ENCODE data around the gene PTRHD1. TPM values are rescaled to one million over a fixed set of nuclear protein-coding genes. Genes with fewer than 3 reads are reported as not detected.
"Not testable (repeated sequence)": the region's sequence is repeated elsewhere in the genome, so short reads cannot be mapped to it uniquely, and the experiment has no call there.

The PTRHD1 gene, protein sequence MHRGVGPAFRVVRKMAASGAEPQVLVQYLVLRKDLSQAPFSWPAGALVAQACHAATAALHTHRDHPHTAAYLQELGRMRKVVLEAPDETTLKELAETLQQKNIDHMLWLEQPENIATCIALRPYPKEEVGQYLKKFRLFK
- 10 to 100 TPM; 25.4 to 25.5 TPM for total RNA-seq

DNA sequence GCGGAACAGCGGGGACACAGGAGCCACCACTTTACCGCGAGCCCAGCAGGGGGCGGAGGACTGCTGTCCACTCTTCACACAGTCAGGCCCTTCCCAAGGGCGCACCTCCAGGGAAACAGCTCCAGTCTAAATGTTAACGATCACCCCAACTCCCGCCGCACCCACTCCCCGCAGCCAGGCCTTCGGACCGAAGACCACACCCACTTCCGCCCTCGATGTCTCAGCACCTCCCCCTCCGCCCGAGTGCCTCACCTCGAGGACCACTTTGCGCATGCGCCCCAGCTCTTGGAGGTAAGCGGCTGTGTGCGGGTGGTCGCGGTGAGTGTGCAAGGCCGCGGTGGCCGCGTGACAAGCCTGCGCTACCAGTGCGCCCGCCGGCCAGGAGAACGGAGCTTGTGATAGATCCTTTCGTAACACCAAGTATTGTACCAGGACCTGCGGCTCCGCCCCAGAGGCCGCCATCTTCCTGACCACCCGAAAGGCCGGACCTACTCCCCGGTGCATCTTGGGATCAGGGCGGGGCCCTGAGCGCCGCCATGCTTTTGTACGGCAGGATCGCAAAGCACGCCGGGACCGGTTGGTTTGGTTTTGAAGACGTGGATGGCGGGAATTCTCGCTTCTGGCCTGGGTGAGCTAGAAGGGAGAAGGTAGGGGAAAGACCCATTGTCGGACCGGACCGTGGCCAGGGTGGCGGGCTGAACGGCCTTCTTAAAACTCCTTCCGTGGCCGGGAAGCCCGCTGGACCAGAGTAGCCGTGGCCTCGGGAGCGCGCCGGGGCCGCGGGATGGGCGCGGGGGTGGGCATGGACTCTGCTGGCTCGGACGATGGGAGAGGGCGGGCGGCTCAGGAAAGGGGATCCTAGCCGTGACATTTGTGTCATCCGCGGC, at the start of gene PTRHD1, which contains the start of gene CENPO:
TSS of gene PTRHD1 (minus strand) at position 518 of the 887 bp plus-strand sequence. CDS start at position 504, 14 bp downstream.
TSS of gene CENPO (plus strand) at position 552 of the 887 bp plus-strand sequence. CDS start 495 bp downstream, outside the sequence.
- Mint-ChIP-seq H3K9me3 (no peaks in the 10 kb centered on the region), H3K27me3 (no peaks in the 10 kb centered on the region), H3K36me3 (ENCODE audit: low read depth) (peaks cover 48% of the 10 kb centered on the region), H3K4me3 (peak within 1 kb of the TSS; percentile 96), H3K27ac (peak within 1 kb of the TSS; percentile 98), H3K4me1 (peaks cover 53% of the 10 kb centered on the region)
- POLR2A ChIA-PET, result interaction anchor here (0.6 to 2.3 kb wide), 27 partner anchors 11 to 867 kb away, joined by 3 to 19 read pairs (median 5); partner anchors contain the start of genes ADCY3, ITSN2, NCOA1 and SF3B6
- CTCF ChIA-PET, result interaction anchor here (0.6 to 2.5 kb wide), 9 partner anchors 26 to 569 kb away, joined by 3 to 9 read pairs (median 4); no protein-coding TSS in a partner anchor
- peak; percentile 96 for DNase-seq

DNA sequence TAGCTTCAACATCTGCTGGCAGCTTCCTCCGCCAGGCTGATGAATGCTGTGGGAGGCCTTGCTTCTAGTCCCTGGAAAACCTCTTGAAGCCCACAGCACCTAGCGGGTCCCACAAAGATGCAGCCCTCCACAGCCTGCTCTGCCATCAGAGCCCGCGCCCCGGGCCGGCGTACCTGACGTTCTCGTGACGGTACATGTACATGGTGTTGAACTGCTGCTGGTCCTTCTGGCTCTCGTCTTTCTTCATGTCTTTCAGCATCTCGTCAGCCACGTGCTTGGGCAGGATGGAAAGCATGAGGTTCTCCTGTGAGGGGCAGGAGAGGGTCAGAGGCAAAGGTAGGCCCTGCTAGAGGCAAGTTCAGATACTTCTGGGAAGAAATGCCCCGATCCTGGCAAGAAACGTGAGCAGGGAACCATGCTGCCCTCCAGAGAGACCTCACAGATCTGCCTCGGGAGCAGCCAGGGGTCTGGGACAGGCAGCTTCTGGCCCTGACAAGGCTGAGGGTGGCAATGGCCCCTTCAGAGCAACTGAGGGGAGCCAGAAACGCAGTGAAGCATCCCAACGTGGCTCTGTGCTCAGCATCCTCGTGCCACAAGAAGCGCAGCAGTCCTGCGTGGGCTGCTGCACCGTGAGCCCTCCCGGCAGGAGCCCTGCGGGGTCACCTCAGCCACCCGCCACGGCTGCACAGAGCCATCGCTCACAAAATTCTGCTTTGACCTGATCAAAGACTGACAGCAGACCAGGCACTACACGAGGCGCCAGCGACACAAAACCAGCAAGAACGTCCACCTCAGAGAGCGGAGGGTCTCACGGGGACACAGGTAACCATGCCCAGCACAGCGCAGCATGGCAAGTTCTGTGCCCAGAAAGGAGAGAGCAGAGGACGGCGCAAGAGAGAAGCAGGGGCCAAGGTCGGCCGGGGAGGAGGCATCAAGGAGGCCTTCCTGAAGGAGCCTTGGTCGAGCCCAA, 49.2 kb upstream of the PTRHD1 start:
- no peak overlapping the region for H3K4me3 Mint-ChIP-seq
- ChIA-PET POLR2A (no interaction called here), CTCF (no interaction called here)
- peaks cover 11% of the 10 kb centered on the region for H3K36me3 Mint-ChIP-seq (ENCODE audit: low read depth)
- DNase-seq, result no peak
- no peaks in the 10 kb centered on the region for H3K9me3 Mint-ChIP-seq
- H3K27ac Mint-ChIP-seq, result no peak overlapping the region
- H3K4me1 Mint-ChIP-seq, result no peaks in the 10 kb centered on the region
- no peaks in the 10 kb centered on the region for H3K27me3 Mint-ChIP-seq

DNA sequence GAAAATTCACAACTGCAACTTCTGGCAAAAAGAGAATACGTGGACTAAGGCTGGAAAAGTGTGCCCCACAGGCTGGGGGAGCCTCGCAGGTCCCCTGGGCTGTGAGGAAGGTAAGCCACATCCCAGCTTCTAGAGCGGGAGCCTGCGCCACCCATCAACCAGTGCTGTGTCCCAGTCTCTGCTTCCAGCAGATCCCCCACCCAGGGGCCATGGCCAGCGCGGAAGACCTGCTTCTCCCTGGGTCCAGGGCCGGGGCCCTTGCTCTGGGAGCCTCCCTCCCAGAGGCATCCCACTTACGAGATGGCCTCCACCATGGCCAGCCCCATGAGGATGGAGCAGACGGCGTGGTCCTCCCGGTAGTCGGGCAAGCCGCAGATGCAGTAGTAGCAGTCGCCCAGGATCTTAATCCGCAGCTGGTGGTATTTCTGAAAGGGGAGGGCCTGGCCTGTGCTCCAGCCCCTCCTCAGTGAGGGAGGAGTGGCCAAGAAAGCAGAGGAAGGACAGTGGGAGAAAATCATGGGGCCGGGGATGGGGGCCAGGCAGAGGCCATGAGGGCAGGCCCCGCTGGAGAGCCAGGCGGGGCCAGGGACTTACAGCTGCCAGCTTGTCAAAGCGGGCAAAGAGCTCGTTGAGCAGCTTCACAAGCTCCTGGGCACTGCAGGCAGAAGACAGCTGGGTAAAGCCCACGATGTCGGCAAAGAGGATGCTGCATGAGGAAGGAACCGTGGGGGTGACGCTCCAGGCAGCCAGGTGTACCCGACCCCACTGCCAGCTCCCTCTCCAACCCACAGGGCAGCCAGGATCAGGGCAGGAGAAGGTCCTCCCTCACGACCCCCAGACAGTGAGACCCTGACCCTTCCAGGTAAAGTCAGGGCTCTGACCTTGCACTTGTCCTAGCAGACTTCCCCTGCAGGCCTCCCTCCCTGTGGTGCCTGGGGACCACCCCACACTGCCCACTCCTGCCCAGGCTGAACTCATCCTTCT, 48.1 kb upstream of the PTRHD1 start:
- Mint-ChIP-seq H3K27me3 (no peaks in the 10 kb centered on the region), H3K4me1 (no peaks in the 10 kb centered on the region), H3K9me3 (no peaks in the 10 kb centered on the region), H3K4me3 (no peak overlapping the region), H3K36me3 (ENCODE audit: low read depth) (peaks cover 9% of the 10 kb centered on the region), H3K27ac (no peak overlapping the region)
- POLR2A ChIA-PET, result no interaction called here
- CTCF ChIA-PET, result no interaction called here
- no peak for DNase-seq

DNA sequence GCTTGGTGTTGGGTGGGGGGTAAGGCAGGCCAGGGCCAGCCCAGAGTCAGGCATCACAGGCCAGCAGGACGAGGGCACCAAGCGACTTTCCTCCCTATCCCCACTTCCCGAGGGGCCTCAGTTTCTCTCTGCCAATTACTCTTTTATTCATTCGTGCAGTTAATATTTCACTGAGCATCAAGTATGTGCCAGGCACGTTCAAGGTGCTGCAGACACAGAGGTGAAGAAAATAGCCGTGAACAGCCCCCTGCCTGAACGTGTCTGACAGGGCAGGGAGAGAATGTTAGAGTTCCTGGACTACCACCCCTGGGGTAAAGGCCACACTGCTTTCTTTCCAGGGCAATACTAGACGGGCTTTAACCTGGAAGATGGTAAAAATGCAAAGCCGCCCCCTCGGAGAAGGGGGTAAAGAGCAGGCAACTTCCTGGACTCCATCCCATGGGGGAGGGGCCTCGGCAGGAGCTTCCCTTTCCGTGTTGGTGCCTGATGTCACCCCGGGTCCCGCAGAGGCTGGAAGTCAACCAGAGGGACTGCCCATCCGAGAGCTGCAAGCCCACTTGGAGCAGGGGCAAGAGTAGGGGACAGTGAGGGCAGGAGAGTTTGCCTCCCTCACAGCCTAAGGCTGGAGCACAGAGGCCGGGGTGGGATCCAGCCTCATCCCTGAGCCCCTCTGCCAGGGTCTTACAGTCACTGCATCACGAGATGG, 47.1 kb upstream of the PTRHD1 start:
- Mint-ChIP-seq H3K4me1 (no peaks in the 10 kb centered on the region), H3K27me3 (no peaks in the 10 kb centered on the region), H3K27ac (no peak overlapping the region), H3K4me3 (no peak overlapping the region), H3K9me3 (no peaks in the 10 kb centered on the region), H3K36me3 (ENCODE audit: low read depth) (peaks cover 15% of the 10 kb centered on the region)
- ChIA-PET POLR2A (no interaction called here), CTCF (no interaction called here)
- DNase-seq, result no peak

DNA sequence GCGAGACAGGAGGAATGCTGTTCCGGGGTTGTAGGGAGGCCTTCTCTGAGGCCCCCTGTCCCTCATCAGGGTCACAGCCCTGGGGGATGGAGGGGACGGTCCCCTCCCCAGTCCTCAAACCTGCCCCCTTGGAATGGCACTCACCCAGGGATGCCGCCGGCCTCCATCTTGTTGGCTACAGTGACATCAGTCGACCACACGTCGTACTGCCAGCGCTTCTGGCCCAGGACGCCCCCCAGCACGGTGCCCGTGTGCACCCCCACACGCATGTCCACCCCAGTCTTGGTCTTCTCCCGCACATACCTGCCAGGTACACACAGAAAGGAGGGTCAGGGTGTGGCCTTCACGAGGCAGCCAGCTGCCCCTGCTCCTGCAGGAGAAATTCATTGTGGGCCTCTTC, 46.5 kb upstream of the PTRHD1 start:
- Mint-ChIP-seq H3K9me3 (no peaks in the 10 kb centered on the region), H3K27ac (no peak overlapping the region), H3K4me3 (no peak overlapping the region), H3K4me1 (no peaks in the 10 kb centered on the region), H3K36me3 (ENCODE audit: low read depth) (peaks cover 18% of the 10 kb centered on the region), H3K27me3 (no peaks in the 10 kb centered on the region)
- ChIA-PET CTCF (no interaction called here), POLR2A (no interaction called here)
- DNase-seq, result no peak

DNA sequence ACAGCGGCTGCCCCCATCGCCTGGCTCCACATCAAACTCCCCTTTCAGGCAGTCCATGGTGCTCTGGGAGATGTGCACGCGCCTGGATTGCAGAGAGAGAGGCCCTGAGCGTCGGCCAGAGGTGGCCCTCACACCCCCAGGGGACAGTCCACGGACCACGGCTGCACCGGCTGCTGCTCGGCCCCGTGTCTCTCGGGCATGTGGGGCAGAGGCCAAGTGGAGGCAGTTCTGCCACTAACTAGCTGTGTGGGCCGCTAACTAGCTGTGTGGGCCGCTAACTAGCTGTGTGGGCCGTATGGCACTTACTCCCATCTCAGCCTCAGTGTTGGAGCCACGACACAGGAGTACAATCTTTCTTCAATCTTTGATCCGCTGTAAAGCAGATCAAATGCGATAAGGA, 45.4 kb upstream of the PTRHD1 start:
- Mint-ChIP-seq H3K27me3 (no peaks in the 10 kb centered on the region), H3K36me3 (ENCODE audit: low read depth) (peaks cover 18% of the 10 kb centered on the region), H3K9me3 (no peaks in the 10 kb centered on the region), H3K4me1 (no peaks in the 10 kb centered on the region), H3K4me3 (no peak overlapping the region), H3K27ac (no peak overlapping the region)
- DNase-seq, result no peak
- POLR2A ChIA-PET, result no interaction called here
- CTCF ChIA-PET, result no interaction called here

DNA sequence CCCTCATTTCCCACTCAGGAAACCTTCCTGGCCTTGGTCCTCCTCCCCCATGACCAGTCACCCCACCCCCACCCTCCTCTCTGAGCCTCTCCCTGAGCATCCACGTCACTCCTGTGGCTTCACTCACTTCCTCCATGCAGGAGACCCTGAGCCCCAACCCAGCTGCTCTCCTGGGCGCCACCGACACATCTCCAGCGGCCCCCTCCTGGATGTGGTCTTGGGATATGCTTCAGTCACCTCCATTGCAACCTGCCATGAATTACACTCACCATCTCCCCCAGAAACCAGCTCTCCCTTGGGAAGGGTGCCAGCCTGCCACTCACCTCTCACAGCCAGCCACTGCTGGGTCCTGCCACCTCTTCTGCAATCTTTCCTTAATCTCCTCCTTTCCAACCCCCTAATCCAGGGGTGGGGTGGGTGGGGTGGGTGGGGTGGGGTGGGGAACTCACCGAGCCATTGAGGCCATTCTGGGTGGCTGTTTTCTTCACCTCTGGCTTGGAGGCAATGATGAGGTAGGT, 44.9 kb upstream of the PTRHD1 start:
- Mint-ChIP-seq H3K9me3 (no peaks in the 10 kb centered on the region), H3K36me3 (ENCODE audit: low read depth) (peaks cover 18% of the 10 kb centered on the region), H3K27ac (no peak overlapping the region), H3K4me1 (no peaks in the 10 kb centered on the region), H3K4me3 (no peak overlapping the region), H3K27me3 (no peaks in the 10 kb centered on the region)
- no peak for DNase-seq
- ChIA-PET POLR2A (no interaction called here), CTCF (no interaction called here)

DNA sequence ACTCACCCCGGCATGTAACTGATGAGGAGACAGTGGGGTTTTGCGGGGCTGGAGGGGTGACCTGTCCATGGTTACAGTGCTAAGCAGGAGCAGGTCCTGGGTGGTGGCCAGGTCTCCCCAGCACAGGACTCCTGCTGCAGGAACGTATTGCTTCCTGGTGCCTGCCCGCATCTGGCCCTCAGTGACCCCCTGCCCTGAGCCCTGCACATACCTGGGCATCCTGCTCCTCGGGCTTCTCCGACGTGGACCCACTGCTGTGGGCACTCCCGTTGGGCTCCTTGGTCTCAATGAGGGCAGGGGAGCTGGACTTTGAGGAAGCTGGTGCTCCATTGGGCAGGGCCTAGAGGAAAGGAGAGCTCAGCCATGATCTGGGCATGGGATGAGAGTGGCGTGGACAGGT, 43.5 kb upstream of the PTRHD1 start:
- Mint-ChIP-seq H3K4me3 (no peak overlapping the region), H3K9me3 (no peaks in the 10 kb centered on the region), H3K27ac (no peak overlapping the region), H3K36me3 (ENCODE audit: low read depth) (peaks cover 24% of the 10 kb centered on the region), H3K27me3 (no peaks in the 10 kb centered on the region), H3K4me1 (no peaks in the 10 kb centered on the region)
- DNase-seq, result no peak
- ChIA-PET POLR2A (no interaction called here), CTCF (interaction anchor here (0.9 kb wide), 1 partner anchor 9 kb away, joined by 3 read pairs; no protein-coding TSS in a partner anchor)

DNA sequence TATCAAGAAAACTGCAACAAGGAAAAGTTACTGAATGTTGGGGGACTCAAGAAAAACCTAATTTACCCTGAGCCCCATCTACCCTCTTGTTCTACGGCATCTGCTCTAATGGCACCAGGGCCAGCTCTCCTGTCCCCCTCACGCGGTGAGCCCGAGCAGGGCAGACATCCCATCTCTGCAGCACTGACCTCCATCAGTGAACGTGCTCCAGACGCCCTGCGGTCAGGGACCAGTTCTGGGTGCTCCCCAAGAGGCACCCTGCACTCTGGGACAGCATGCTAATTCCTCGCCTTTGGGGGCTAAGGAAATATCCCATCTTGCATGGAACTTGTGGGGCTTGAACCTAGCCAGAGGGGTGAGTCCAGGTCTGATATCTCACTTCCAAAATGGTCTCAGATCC, 43.0 kb upstream of the PTRHD1 start:
- H3K27me3 Mint-ChIP-seq, result no peaks in the 10 kb centered on the region
- ChIA-PET CTCF (no interaction called here), POLR2A (interaction anchor here (1.3 kb wide), 1 partner anchor 43 kb away, joined by 3 read pairs; no protein-coding TSS in a partner anchor)
- H3K36me3 Mint-ChIP-seq (ENCODE audit: low read depth), result peaks cover 24% of the 10 kb centered on the region
- H3K4me3 Mint-ChIP-seq, result no peak overlapping the region
- H3K27ac Mint-ChIP-seq, result no peak overlapping the region
- no peaks in the 10 kb centered on the region for H3K9me3 Mint-ChIP-seq
- no peak for DNase-seq
- no peaks in the 10 kb centered on the region for H3K4me1 Mint-ChIP-seq

DNA sequence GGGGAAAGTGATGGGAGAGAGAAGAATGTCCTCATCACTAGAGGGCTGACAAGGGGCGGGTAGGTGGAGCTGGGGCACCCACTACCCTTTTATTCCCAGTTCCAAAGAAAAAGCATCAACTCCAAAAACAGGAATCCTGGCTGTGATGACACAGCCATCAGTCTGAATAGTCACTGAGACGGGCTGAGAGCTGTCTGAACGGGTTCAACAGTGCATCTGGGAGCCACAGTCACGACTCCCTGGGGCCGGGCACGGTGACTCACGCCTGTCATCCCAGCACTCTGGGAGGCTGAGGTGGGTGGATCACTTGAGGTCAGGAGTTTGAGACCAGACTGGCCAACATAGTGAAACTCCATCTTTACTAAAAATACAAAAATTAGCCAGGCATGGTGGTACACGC, 42.2 kb upstream of the PTRHD1 start:
- H3K27me3 Mint-ChIP-seq, H3K4me1 Mint-ChIP-seq, H3K9me3 Mint-ChIP-seq, H3K4me3 Mint-ChIP-seq, H3K27ac Mint-ChIP-seq, CTCF ChIA-PET, DNase-seq: not testable (repeated sequence)
- peaks cover 21% of the 10 kb centered on the region for H3K36me3 Mint-ChIP-seq (ENCODE audit: low read depth)
- POLR2A ChIA-PET, result interaction anchor here (1.3 kb wide), 1 partner anchor 43 kb away, joined by 3 read pairs; no protein-coding TSS in a partner anchor

DNA sequence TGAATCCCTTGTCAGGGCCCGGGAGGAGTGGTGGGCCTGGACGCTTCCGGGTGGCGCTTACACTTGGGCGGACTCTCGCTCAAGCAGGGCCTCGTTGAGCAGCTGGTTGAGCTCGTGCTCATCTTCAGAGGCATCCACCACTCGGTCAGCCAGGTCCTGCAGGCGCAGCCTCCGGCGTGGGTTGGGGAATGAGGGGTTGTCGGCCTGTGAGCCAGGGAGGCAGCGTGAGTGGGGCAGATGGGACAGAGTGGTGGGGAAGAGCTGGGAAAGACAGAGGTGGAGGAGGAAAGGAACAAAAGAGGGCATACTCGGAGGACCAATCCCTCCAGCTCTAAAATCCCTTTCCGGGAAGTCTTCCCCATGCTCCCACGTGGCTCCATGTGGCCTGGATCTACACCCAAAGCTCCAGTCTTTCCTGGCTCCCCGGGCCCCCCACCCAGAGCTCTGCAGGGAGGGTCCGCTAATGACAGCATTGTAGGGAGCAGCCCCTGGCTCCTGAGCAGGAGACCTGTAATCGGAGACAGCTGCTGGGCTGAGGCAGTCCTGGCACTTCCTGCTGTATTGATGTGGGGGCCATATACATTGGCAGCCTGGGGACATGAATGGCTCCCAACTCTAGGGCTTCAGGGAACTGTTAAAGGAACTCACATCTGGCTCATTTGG, 41.7 kb upstream of the PTRHD1 start:
- Mint-ChIP-seq H3K4me3 (no peak overlapping the region), H3K36me3 (ENCODE audit: low read depth) (peaks cover 21% of the 10 kb centered on the region), H3K9me3 (no peaks in the 10 kb centered on the region), H3K4me1 (no peaks in the 10 kb centered on the region), H3K27ac (no peak overlapping the region), H3K27me3 (no peaks in the 10 kb centered on the region)
- POLR2A ChIA-PET, result interaction anchor here (1.3 kb wide), 1 partner anchor 42 kb away, joined by 3 read pairs; no protein-coding TSS in a partner anchor
- CTCF ChIA-PET, result no interaction called here
- DNase-seq, result no peak
